ENCODE data around the gene ZC3H12D.

GRCh38 chr6:149403534-149403933, 81.3 kb downstream of the ZC3H12D start:
- TF ChIP-seq POLR2AphosphoS5 (IDR thresholded peaks at IDR 0.05; ENCODE audit: low read depth, low read length), result no peak
- no peak for TF ChIP-seq TAF1 (IDR thresholded peaks at IDR 0.05; ENCODE audit: borderline replicate concordance, insufficient read depth, low read length)
- TF ChIP-seq SIN3A (IDR thresholded peaks at IDR 0.05; ENCODE audit: borderline replicate concordance, insufficient read depth, low read length), result no peak
- no peak for TF ChIP-seq REST (IDR thresholded peaks at IDR 0.05; ENCODE audit: insufficient read depth in 1 of 2, low read depth in 2 of 2, low read length in 2 of 2)

Data from PFSK-1 (cell line).